HG03575 (cell line): Measurements from ENCODE around the gene CUEDC2.

Experiments
- ATAC-seq: cut with Tn5 transposase; IDR thresholded peaks from one replicate; pipeline ENCODE4 v1.9.1; 2021; ENCODE audit not compliant: unreplicated experiment, insufficient number of reproducible peaks, low FRiP score; ENCODE audit errors: extremely low read depth

The CUEDC2 gene

DNA sequence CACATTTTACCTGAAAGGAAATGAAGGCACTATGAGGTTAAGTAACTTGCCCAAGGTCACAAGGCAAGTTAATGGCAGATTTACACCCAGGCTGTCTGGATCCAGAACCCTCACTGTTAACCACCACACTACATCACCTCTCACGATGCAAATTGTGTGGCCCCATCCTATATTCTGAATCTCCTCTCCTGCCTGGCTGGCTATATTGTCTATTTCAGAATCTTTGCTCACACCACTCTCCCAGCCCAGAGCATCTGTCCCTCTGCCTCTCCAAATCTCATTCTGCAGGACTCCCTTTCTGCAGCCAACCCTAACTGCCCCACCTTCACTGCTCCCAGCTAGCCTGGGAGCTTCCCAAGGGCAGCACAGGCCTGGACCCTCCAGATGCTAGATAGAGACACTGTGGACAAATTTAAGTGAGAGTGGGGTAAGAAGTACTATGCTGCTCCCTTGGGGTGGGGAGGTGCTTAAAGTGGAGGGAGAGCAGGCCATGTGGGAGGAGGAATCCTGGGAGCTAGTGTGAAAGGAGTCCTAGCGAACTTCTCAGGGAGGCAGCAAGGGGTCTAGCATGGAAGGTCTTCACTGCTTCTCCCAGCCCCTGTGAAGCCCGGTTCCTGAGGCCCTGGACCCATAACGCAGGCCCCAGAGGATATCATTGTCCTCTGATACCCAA lies 786 bp downstream of the CUEDC2 start:
- no peak for ATAC-seq

DNA sequence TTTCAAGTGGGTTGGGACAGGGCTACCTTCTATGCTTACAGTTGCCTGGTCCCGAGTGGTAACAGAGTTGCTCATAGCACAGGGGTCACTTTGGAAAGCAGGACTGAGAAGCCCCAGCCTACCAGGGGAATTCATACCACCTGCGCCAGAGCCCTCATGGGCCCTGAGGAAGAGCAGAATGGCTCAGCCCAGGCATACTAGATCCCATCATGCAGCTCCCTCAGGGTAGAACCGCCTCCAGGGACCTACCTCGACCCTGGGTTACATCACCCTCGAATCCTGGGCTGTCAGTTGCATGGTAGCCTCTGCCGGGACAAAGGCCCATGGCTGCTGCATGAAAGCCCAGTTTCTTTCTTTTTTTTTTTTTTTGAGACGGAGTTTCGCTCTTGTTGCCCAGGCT lies 2.9 kb downstream of the CUEDC2 start:
- no peak for ATAC-seq

DNA sequence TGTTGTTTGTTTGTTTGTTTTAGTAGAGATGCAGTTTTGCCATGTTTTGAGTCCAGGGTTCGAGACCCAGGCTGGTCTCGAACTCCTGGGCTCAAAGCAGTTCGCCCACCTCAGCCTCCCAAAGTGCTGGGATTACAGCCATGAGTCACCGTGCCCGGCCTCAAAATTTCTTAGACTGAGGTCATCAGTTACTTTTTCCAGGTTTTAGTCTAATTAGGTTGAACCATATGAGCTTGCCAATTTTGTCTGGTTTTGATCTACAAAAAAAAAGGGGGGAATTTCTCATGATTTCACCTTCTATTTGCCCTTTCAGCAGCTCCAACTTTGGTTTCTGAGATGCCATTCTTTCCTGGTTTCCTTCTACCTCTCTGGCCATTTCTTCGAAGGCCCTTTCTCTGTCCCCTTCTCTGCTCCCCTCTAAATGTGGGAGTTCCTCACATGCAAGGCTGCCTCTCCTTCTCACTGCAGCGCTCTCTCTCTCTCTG lies 5.5 kb downstream of the CUEDC2 start:
- no peak for ATAC-seq

DNA sequence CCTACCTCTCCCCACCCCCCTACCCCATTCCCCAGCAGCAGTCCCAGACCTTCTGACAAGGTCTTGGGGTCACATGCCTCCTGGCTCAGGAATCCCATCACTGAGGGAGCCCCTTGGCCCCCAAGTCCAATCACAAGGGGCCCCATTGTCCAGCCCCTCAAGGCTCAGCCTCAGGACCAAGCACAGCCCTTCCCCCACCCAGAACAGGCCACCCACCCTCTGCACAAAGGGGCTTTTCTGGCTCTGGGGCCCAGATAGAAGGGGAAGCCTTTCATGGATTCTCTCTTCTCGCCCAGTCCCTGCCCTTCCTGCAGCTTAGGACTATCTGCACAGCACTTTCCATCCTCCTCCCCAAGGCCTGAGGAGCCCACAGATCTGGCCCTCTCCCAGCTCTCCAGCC lies 6.9 kb downstream of the CUEDC2 start:
- no peak for ATAC-seq

DNA sequence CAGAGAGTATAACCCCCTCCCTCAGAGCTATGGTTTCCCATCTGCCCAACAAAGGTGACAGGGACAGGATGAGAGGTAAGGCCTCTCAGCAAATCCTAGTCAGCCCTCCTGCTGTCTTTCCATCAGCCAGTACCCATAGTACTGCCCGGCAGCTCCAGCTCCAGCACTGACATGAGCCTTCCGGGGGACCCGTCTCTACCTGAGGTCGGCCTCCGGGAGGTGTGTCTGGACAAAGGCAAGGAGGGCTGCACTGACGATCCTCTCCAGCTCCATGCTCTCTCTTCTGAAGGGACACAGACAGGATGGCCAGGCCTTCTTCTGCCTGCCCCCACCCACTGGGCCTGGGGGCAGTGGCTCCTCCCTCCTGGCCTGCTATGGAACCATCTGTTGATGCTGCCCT lies 7.5 kb downstream of the CUEDC2 start:
- ATAC-seq = no peak

DNA sequence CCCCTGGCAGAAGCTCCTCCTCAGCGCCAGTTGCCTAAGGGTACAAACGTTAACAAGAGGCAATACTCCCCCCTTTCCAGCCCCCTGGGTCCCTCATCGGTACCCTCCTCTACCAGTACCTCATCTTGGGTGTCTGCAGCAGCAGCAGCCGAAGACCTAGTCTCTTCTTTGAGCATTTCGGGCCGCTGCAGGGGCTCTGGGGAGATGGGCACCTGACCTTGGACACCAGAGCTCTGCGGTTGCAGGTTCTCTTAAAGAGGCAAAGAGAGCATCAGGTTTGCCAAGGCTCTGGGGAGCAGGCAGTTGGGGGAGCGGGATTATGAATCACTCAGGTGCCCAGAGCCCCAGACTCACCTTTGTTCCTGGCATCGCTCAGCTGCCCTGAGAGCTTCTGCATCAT lies 8.2 kb downstream of the CUEDC2 start:
- no peak for ATAC-seq

DNA sequence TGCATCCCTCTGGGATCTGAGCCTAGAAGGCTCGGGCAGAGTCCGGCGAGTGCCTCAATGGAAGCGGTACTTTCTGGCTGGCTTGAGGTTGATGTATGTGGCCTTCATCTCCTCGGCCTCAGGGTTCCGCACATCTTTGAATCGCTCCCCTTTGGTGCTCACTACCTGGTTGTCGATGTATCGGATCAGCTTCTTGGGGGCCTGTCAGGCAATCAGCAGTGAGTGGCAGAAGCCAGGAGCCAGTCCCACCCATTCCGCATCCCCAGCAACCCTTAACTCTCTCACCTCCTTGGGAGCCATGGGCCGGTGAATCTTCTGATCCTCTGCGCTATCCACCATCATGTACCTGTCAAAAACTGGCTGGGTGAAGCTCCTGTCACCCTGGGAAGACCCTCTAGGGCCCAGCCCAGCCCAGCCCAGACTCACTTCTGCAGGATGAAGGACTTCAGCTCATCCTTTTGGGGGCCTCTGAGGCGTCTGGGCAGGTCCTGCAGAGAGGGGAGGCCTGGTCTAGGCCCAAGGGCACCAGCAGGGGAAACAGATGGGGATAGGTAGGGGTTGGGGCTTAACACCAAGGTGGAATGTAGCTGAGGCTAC lies 8.9 kb downstream of the CUEDC2 start:
- ATAC-seq = no peak

DNA sequence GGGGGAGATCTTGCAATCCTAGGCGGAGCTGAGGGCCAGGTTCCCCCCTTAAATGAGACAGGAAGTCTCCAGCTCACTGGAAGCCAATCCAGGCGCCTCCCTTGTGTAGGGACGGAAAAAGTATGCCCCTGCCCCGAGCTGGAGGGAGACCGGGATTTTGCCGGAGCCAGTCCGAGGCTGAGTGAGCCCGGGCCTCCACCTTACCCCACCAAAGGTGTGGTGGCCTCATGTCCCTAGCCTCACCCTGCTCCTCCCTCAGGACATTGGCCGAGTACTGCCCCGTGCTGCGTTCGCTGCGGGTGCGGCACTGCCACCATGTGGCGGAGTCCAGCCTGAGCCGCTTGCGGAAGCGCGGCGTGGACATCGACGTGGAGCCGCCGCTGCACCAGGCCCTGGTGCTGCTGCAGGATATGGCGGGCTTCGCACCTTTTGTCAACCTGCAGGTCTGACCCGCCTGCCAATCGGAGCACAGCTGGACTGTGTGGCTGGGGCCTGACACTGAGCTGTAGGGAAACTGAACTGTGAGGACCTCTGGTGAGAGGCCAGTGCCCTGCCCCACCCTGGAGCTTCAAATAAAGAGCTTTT lies 9.7 kb downstream of the CUEDC2 start:
- no peak for ATAC-seq

DNA sequence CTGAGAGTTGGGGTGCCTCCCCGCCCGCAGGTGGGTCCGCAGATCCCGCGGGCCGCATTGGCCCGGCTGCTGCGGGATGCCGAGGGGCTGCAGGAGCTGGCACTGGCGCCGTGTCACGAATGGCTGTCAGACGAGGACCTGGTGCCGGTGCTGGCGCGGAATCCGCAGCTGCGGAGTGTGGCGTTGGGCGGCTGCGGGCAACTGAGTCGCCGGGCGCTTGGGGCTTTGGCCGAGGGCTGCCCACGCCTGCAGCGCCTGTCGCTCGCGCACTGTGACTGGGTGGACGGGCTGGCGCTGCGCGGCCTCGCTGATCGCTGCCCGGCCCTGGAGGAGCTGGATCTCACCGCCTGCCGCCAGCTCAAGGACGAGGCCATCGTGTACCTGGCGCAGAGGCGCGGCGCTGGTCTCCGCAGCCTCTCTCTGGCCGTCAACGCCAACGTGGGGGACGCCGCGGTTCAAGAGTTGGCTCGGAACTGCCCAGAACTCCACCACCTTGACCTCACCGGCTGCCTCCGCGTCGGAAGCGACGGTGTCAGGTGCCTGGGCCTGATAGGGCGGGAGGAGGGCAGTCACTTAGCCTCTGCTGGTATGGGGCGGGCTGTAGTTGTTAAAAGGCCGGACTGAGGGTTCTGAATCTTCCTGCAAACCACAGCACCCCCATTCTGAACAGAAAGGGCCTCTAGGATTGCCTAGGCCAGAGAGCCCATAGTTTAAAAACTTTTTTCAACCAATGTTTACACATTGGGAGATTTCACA lies 10.4 kb downstream of the CUEDC2 start:
- ATAC-seq = no peak

DNA sequence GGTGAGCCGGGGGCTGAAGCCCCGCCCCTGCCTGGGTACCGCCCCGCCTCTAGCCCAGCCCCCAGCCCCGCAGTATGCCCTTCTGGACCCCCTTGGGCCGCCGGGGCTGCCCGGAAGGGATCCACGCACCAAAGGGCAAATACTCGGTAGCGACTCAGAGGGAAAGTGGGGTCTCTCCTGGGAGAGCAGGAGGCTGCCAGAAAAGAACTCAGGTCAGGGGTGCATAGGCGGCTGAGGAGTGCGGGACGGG lies 10.9 kb downstream of the CUEDC2 start:
- ATAC-seq = no peak

DNA sequence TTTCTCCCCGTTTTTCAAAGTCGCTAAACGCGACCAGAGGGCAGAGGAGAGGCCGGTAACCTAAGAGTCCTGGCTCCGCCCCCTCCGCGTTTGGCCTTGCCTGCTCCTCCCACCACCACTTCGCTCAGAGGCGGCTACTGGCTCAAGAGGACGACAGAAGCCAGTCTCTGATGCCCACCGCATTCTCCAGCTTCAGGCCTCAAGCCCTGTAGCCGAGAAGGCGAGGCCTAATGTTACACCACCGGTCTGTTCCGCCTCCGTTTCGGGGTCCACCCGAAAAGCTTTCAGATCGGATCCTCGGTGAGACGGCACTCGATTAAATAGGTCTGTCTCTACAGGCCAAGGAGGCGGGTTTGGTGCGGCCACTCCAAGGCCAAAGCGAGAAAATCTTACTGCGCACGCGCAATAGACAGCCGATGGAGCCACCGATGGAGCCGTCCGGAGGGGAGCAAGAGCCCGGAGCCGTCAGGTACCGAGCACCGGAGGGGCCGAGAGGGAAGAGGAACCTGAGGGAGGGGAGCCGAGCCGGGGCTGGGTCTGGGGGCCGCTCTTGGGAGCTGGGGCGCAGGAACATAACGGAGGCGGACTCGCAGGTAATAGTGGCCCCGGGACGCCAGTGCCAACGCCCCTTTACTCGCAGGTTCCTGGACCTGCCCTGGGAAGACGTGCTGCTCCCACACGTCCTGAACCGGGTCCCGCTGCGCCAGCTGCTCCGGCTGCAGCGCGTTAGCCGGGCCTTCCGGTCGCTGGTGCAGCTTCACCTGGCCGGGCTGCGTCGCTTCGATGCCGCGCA lies 11.5 kb downstream of the CUEDC2 start, which contains the start of gene FBXL15:
FBXL15 (plus strand) TSS at position 123 of the 793 bp plus-strand sequence; CDS start at position 417, 294 bp downstream.
- ATAC-seq = peak; percentile 37

DNA sequence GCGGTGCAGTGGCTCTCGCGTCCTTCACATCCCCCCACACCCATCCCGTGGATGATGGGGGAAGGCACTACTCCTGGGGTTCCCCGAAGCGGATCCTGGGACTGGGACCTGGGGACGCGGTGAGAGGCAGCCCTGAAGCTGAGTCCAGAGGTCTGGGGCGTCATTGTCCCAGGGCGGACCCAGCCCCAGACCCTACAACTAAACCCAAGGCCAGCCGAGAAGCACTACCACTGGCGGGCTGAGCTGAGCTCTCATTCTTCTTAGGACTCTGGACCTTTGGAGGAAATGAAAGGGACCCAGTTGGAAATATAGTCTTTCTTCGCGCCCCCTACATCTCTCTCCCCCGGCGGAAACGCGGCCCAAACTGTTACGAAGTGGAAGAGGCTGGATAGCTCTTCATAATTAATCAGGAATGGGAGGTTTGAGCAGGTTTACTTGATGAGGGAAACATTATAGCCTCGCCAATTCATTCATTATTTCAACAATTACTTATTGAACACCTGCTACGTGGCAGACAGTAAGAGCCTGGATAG lies 12.1 kb downstream of the CUEDC2 start:
- ATAC-seq = no peak

DNA sequence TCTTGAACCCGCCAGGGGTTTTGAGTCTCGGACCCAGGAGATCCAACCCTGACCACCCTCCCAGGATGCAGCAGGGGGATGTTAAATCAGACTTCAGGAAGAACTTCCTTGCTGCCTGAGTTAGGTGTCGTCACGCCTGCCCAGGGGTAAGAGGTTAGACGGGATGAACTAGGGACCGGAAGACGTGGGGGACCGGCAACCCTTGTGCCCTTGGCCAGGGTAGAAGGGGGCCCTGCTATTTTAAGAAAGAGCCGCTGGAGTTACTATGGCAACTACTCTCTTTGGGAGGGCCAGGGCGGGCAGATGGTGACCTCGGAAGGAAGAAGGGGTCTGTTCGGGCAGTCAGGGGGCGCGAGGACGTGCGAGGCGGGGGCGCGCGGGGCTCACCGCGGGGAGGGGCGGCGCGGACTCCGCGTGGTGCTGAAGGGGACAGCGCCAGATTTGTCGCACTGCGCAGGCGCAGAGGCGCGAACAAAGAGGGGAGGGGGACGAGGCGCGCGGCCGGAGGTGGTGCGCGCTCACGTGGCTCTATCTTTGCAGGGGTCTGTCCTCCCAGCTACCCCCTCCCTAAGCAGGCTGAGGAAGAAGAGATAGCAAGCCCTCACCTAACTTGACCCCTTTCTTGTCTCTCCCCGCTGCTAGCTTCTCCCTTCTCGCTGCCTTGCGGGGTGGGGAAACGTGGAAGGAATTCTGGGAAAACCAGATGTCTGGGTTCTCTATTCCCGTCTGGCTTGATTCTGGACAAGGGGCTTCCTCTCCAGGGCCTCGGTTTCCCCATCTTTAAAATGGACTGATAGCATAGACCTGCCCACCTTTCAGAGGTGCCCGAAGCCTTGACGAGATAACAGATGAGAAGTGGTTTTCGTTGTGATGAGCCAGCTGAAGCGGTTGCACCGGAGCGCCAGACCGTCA lies 12.8 kb downstream of the CUEDC2 start:
- no peak for ATAC-seq

DNA sequence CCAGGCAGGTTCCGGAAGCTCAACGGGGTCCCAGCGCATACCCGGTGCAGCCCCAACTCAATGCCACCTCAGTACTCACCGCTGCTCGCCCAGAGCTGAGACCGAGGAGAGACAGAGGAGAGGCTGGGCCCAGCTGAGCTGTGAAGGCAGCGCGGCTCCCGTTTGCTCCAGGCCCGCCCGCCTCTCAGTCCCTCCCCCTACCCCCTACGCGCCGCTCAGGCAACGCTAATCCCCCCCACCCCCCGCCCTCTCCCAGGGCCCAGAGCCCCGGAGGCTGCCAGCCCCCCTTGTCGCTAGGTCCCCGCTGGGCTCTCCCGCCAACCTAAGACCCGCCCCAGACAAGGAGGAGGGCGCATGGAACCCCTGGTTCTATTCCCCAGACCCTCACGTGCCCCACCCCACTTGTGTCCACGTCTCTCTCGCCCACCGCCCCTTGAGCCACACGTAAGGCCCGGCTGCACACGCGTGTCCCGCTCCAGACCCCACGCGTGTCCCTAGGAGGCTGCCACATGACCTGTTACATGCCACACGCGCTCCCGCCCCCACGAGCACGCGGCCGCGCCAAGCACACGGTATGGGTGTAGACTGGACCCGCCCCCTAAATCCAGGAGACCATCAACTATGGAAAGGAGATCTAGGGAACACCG lies 13.6 kb downstream of the CUEDC2 start, which contains the start of gene PSD:
PSD (minus strand) TSS at position 164 of the 647 bp plus-strand sequence. CDS start 1,747 bp downstream, outside the sequence.
- ATAC-seq = no peak

DNA sequence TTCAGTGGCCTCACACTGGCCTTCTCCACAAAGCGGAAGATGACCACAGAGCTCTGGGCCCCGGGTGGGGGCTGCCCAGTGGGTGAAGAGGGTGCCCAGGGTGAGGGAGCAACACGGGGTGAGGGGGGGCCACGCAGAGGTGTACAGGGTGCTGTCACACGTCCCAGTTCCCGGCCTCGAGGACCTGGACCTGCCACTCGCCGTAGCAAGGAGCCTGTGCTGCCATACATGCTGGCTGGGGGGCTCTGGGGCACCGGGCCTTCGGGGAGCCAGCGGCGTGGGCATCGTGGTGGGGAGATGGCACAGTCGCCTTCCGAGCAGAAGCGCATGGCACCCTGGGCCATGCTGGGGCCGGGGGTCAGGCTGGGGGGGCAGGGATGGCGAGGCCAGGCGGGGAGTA lies 15.7 kb downstream of the CUEDC2 start:
- no peak for ATAC-seq

DNA sequence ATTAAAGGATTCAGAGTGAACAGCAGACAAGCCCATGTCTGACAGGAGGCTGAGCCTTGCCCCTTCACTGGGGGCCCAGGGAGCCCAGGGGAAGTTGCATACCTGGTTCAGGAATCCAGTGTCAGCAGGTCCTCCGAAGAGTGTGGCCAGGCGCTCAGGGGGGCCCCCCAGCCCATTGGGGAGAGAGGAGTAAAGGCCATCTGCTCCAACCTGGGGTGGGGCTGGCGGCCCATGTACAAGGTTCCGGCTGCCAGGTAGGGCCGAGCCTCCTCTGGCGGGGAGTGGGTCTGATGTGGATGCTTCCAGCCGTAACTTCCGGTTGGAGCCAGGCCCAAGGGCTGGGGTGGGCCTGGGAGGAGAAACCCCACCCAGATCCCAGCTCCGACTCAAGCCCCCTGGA lies 16.1 kb downstream of the CUEDC2 start:
- ATAC-seq = no peak

DNA sequence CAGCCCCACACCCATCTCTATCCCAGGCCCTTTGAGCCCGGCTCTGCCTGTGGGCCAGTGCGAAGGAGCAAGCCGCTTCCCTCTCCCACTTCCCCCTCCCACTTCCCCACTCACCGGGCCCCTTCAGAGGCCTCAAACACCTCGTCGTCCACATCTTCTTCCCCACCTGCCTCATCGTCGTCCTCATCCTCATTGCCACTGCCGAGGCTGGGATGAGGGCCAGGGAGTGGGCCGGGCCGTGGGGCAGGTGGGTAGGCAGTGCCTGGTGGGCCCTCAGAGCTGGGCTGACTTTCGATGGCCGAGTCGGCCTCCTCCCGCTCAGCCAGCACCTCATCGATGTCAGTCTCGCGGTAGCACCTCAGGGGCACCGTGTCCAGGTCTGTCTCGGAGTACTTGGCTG lies 17.6 kb downstream of the CUEDC2 start:
- no peak for ATAC-seq
